Measurements from ENCODE around the gene SMIM23.

- TF ChIP-seq POLR2A (IDR thresholded peaks at IDR 0.05) (no peak), CTCF (IDR thresholded peaks at IDR 0.05) (no peak)
Measured at GRCh38 chr5:171806976-171807747, 21.5 kb downstream of the SMIM23 start.
